GM19328 (cell line): Measurements from ENCODE around the gene AGBL4.

Experiments used
- ATAC-seq: cut with Tn5 transposase; IDR thresholded peaks from one replicate; pipeline ENCODE4 v1.9.1; 2021; ENCODE audit warnings: mild to moderate bottlenecking, moderate library complexity; ENCODE audit not compliant: unreplicated experiment

The AGBL4 gene

GRCh38 chr1:48568501-48568900 is 1455.3 kb downstream of the AGBL4 start:
- ATAC-seq, result no peak

- no peak for ATAC-seq
Observed at GRCh38 chr1:48566492-48566891, 1457.3 kb downstream of the AGBL4 start.

- no peak for ATAC-seq
Observed at GRCh38 chr1:48563021-48563420, 1460.7 kb downstream of the AGBL4 start.

- no peak for ATAC-seq
Observed at GRCh38 chr1:48561444-48561843, 1462.3 kb downstream of the AGBL4 start.

GRCh38 chr1:48560577-48560976 is 1463.2 kb downstream of the AGBL4 start:
- no peak for ATAC-seq

GRCh38 chr1:48560116-48560515 is 1463.6 kb downstream of the AGBL4 start:
- no peak for ATAC-seq

GRCh38 chr1:48558366-48558765 is 1465.4 kb downstream of the AGBL4 start:
- no peak for ATAC-seq

- ATAC-seq, result no peak
Observed at GRCh38 chr1:48556186-48556850, 1467.4 kb downstream of the AGBL4 start.

- no peak for ATAC-seq
Observed at GRCh38 chr1:48555271-48555670, 1468.5 kb downstream of the AGBL4 start.

GRCh38 chr1:48552903-48553606 is 1470.7 kb downstream of the AGBL4 start:
- ATAC-seq, result no peak

- ATAC-seq, result no peak
Observed at GRCh38 chr1:48552420-48552819, 1471.3 kb downstream of the AGBL4 start.

GRCh38 chr1:48548985-48549384 is 1474.8 kb downstream of the AGBL4 start:
- ATAC-seq, result no peak

GRCh38 chr1:48547561-48548220 is 1476.1 kb downstream of the AGBL4 start:
- ATAC-seq, result no peak

- no peak for ATAC-seq
Observed at GRCh38 chr1:48543854-48544253, 1479.9 kb downstream of the AGBL4 start.

- ATAC-seq, result no peak
Observed at GRCh38 chr1:48540587-48540986, 1483.2 kb downstream of the AGBL4 start.

GRCh38 chr1:48536477-48536876 is 1487.3 kb downstream of the AGBL4 start:
- ATAC-seq, result no peak

- ATAC-seq, result no peak
Observed at GRCh38 chr1:48532976-48533375, 1490.8 kb downstream of the AGBL4 start.

GRCh38 chr1:48530727-48531351 is 1492.9 kb downstream of the AGBL4 start:
- no peak for ATAC-seq

- ATAC-seq, result no peak
Observed at GRCh38 chr1:48527051-48527450, 1496.7 kb downstream of the AGBL4 start.

GRCh38 chr1:48526008-48526710 is 1497.6 kb downstream of the AGBL4 start:
- ATAC-seq, result no peak

- no peak for ATAC-seq
Observed at GRCh38 chr1:48524892-48525467, 1498.8 kb downstream of the AGBL4 start.
